Stimulated activated CD8-positive, alpha-beta memory T cell treated with anti-CD3 and anti-CD28 coated beads, Interleukin-12 subunit alpha, Interleukin-12 subunit beta, amount 100 ng/mL, for 1 hour (primary cell): Measurements from ENCODE around the gene CLDN3.
"Not testable (repeated sequence)": the region's sequence is repeated elsewhere in the genome, so short reads cannot be mapped to it uniquely, and the experiment has no call there.

Source experiments
- DNase-seq: peaks from one replicate; pipeline ENCODE4 v3.0.0-alpha.2; 2020; ENCODE audit warnings: low read depth

CLDN3 gene

DNA sequence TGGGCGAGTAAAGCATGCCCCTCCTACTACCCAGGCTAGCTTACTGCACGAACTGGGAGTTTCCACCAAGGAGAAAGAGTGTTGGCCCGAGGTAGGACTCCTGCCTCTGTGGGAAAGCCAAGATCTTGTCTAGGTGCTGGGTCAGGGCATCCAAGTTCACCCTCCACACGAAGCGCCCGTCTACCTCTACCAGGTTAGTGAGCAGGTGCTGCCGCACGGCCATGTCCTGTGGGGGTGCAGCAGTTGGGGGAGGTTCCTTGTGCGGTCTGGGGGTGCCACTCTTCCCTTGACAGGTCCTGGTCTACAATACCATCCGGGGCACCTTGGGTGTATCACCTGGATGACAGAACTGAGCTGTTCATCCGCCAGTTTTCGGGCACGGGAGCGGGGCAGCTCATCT, 33.2 kb downstream of the CLDN3 start:
- no peak for DNase-seq

- no peak for DNase-seq
Observed at GRCh38 chr7:73735528-73735905, 34.6 kb downstream of the CLDN3 start.

GRCh38 chr7:73734619-73735527, 35.2 kb downstream of the CLDN3 start:
- peak; percentile 68 for DNase-seq

- no peak for DNase-seq
Observed at GRCh38 chr7:73732397-73732796, 37.7 kb downstream of the CLDN3 start.

GRCh38 chr7:73730485-73730884, 39.6 kb downstream of the CLDN3 start:
- no peak for DNase-seq

DNA sequence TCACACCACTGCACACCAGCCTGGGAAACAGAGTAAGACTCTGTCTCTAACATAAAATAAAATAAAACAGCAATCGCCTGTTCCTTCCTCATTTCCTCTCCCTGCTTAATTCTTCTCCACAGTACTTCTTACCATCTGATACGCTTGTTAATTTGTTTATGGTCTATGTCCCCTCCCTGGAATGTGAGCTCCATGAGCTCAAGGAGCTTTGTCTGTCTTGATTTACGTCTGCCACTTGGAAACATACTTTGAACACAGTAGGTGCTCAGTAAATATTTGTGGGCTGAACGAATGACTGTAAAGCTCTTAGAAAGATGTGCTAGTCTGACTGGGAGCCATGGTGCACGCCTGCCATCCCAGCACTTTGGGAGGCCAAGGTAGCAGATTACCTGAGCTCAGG, 41.5 kb downstream of the CLDN3 start:
- DNase-seq, result no peak

DNA sequence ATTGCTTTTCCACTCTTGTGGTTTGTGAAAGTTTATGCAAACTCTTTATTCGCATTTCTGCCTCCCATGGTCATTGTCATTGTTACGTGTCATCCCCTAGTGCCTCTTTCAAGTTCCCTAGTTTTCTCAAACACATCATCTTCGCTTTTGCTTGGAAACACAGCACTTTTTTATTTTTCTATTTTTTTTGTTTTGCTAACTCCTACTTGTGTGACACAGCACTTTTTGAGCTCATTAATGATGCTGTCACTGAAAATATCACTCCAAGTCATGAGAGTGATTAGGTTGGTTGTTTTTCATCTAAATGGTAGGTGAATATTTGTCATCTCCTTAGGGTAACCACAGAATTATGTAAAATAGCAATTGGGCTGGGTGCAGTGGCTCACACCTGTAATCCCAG, 42.1 kb downstream of the CLDN3 start:
- DNase-seq, result no peak

DNA sequence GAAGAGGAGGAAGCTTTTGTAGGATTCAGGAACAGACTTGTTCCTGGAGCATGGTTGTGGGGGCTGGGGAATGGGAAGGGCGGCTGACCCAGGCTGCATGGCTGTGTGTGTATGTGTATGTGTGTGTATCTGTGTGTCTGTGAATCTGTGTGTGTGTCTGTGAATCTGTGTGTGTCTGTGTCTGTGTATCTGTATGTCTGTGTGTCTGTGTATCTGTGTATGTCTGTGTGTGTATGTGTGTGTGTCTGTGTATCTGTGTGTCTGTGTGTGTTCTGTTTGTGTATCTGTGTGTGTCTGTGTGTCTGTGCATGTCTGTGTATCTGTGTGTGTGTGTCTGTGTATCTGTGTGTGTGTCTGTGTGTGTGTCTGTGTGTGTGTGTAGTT, 44.0 kb downstream of the CLDN3 start:
- no peak for DNase-seq

DNA sequence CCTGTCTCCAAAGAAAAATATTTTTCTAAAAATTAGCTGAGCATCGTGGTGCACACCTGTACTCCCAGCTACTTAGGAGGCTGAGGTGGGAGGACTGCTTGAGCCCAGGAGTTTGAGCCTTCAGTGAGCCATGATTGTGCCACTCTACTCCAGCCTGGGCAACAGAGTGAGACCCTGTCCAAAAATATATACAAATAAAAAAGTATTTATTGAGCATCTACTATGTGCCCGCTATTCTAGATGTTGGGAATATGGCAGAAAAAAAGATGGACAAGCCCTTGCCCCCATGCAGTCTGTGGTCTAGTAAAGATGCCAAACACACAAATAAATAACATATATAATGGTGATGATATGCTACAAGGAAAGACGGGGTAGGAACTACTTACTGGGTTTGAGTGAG, 46.3 kb downstream of the CLDN3 start:
- no peak for DNase-seq

- DNase-seq, result no peak
Observed at GRCh38 chr7:73722785-73723184, 47.3 kb downstream of the CLDN3 start.

GRCh38 chr7:73722182-73722581, 47.9 kb downstream of the CLDN3 start:
- not testable (repeated sequence) for DNase-seq

GRCh38 chr7:73721377-73721817, 48.7 kb downstream of the CLDN3 start:
- DNase-seq, result no peak

DNA sequence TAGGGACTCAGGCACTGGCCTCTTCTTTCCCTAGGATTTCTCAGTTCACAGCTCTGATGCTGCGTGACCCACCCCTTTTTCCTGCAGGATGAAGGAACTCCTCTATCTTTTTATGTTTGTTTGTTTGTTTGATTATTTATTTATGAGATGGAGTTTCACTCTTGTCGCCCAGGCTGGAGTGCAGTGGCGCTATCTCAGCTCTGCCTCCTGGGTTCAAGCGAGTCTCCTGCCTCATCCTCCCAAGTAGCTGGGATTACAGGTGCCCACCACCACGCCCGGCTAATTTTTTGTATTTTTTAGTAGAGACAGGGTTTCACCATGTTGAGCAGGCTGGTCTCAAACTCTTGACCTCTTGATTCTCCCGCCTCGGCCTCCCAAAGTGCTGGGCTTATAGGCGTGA, 49.6 kb downstream of the CLDN3 start:
- DNase-seq, result not testable (repeated sequence)

DNA sequence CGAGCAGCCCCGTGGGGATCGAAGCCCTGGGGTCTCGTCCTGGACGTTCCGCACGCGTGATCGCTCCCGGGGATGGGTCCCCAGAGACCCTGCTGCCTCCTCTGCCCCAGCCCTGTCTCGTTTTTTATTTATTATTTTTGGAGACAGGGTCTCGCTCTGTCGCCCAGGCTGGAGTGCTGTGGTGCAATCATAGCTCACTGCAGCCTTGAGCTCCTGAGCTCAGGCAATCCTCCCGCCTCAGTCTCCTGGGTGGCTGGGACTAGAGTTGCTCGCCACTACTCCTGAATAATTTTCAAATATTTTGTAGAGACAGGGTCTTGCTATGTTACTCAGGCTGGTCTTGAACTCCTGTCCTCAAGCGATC, 50.3 kb downstream of the CLDN3 start:
- DNase-seq, result no peak
